Neural progenitor cell (in vitro differentiated cells): ENCODE measurements around the gene PRMT6.

Experiments used
- EZH2 ChIP-seq: fragments of 200-600 bp; sonication (generic); IDR thresholded peaks from 2 replicates; pipeline ENCODE4 v1.6.1; 2017; ENCODE audit warnings: antibody characterized with exemption, mild to moderate bottlenecking, moderate library complexity
- EZH2phosphoT487 ChIP-seq: fragments of 200-600 bp; sonication (generic); IDR thresholded peaks from 2 replicates; pipeline ENCODE4 v1.6.1; 2017; ENCODE audit warnings: antibody characterized with exemption
- TF ChIP-seq, protein P1 (sequence below): fragments of 200-600 bp; sonication (generic); IDR thresholded peaks from 2 replicates; pipeline ENCODE4 v1.5.1; 2017; ENCODE audit warnings: antibody characterized with exemption, mild to moderate bottlenecking

DNA sequence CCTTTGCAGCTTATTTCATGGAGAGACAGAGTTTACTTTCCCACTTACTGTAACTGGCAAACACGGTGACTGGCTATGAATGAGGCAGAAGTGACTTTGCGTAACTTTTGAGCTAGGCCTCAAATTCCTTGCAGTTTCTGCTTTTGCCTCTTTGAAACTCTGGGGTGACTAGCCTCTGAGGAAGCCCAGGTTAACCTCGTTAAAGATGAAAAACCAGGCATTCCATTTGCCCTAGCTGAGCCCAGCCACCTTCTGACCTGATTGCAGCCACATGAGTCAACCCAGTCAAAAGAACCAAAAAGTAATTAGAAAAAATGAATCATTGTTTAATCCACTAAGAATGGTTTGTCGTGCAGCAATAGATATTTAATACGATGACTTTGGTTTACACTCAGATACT lies 20.4 kb downstream of the PRMT6 start:
- TF ChIP-seq, protein P1, sequence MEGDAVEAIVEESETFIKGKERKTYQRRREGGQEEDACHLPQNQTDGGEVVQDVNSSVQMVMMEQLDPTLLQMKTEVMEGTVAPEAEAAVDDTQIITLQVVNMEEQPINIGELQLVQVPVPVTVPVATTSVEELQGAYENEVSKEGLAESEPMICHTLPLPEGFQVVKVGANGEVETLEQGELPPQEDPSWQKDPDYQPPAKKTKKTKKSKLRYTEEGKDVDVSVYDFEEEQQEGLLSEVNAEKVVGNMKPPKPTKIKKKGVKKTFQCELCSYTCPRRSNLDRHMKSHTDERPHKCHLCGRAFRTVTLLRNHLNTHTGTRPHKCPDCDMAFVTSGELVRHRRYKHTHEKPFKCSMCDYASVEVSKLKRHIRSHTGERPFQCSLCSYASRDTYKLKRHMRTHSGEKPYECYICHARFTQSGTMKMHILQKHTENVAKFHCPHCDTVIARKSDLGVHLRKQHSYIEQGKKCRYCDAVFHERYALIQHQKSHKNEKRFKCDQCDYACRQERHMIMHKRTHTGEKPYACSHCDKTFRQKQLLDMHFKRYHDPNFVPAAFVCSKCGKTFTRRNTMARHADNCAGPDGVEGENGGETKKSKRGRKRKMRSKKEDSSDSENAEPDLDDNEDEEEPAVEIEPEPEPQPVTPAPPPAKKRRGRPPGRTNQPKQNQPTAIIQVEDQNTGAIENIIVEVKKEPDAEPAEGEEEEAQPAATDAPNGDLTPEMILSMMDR: no peak
- no peak for TF ChIP-seq EZH2phosphoT487
- no peak for TF ChIP-seq EZH2
